Stomach (tissue), 4 donors: ENCODE measurements around the gene VAPB.

Experiments used
- CTCF ChIP-seq, 7 experiments: fragments of 450-650 bp in 4 of 7; fragments of 200-600 bp in 3 of 7; sonication (generic) in 3 of 7; IDR thresholded peaks; one replicate each; pipeline ENCODE4 v1.5.1; 2016 to 2019; ENCODE audit warnings: antibody characterized with exemption in 7 of 7, control low read depth in 2 of 7, mild to moderate bottlenecking in 1 of 7
- EP300 ChIP-seq: sonication (generic); formaldehyde crosslinking; IDR thresholded peaks from one replicate; pipeline ENCODE4 v1.6.1; 2017; ENCODE audit warnings: antibody characterized with exemption
- POLR2A ChIP-seq, 4 donors: fragments of 450-650 bp; IDR thresholded peaks; one replicate each; pipeline ENCODE4 v1.6.1; 2016; ENCODE audit warnings: antibody characterized with exemption in 4 of 4, control low read depth in 2 of 4, mild to moderate bottlenecking in 1 of 4, moderate library complexity in 1 of 4

- no peak for TF ChIP-seq CTCF (IDR thresholded peaks at IDR 0.05)
- no peak for TF ChIP-seq POLR2A (IDR thresholded peaks at IDR 0.05)
- no peak for TF ChIP-seq EP300
Observed at GRCh38 chr20:58446264-58446959, 57.4 kb downstream of the VAPB start.
